Measurements from ENCODE around the gene LYZL1.

- TF ChIP-seq CTCF (IDR thresholded peaks at IDR 0.05): no peak
- no peak for TF ChIP-seq EZH2phosphoT487 (IDR thresholded peaks at IDR 0.05)
Observed at GRCh38 chr10:29348836-29349235, 60.0 kb downstream of the LYZL1 start.

Data from neural progenitor cell (in vitro differentiated cells).